Smooth muscle cell (in vitro differentiated cells): ENCODE results near the gene TNPO1. TPM values are rescaled to one million over a fixed set of nuclear protein-coding genes. Genes with fewer than 3 reads are reported as not detected.

Source experiments
- DNase-seq: peaks from one replicate; lab custom pipeline; 2025; ENCODE audit not compliant: unreplicated experiment; lab: John Stamatoyannopoulos, UW
- H2AFZ ChIP-seq: fragments of 200-600 bp; sonication (generic); 2 replicates; pipeline ENCODE4 v1.6.0; 2016; ENCODE audit warnings: antibody characterized with exemption, low read depth, mild to moderate bottlenecking
- H3F3A ChIP-seq: fragments of 200-600 bp; sonication (generic); 2 replicates; pipeline ENCODE4 v1.6.0; 2017; ENCODE audit warnings: antibody characterized with exemption, low read depth
- H3K27ac ChIP-seq: fragments of 200-600 bp; sonication (generic); 2 replicates; pipeline ENCODE4 v1.5.1; 2016; ENCODE audit warnings: low read depth, mild to moderate bottlenecking
- H3K27me3 ChIP-seq: fragments of 200-600 bp; sonication (generic); 2 replicates; pipeline ENCODE4 v1.6.1; 2016; ENCODE audit warnings: low read depth, mild to moderate bottlenecking
- H3K36me3 ChIP-seq: fragments of 200-600 bp; sonication (generic); 2 replicates; pipeline ENCODE4 v1.5.1; 2016; ENCODE audit warnings: low read depth
- H3K4me1 ChIP-seq: fragments of 200-600 bp; sonication (generic); 2 replicates; pipeline ENCODE4 v1.5.1; 2016; ENCODE audit warnings: low read depth
- H3K4me2 ChIP-seq: fragments of 200-600 bp; sonication (generic); 2 replicates; pipeline ENCODE4 v1.6.0; 2016; ENCODE audit warnings: mild to moderate bottlenecking
- H3K4me3 ChIP-seq: fragments of 200-600 bp; sonication (generic); 2 replicates; pipeline ENCODE4 v1.5.1; 2016; ENCODE audit warnings: mild to moderate bottlenecking
- H3K79me2 ChIP-seq: fragments of 200-600 bp; sonication (generic); 2 replicates; pipeline ENCODE4 v1.6.0; 2016; ENCODE audit warnings: low read depth, mild to moderate bottlenecking
- H3K9ac ChIP-seq: fragments of 200-600 bp; sonication (generic); 2 replicates; pipeline ENCODE4 v1.6.0; 2016; ENCODE audit warnings: low read depth
- H3K9me3 ChIP-seq: fragments of 200-600 bp; sonication (generic); replicated peaks from 2 replicates; pipeline ENCODE4 v1.5.1; 2016; ENCODE audit warnings: low read depth
- H4K20me1 ChIP-seq: fragments of 200-600 bp; sonication (generic); 2 replicates; pipeline ENCODE4 v1.6.0; 2016; ENCODE audit warnings: low read depth
- CTCF ChIP-seq: fragments of 200-600 bp; sonication (generic); IDR thresholded peaks from 2 replicates; pipeline ENCODE4 v1.5.1; 2017; ENCODE audit warnings: borderline replicate concordance, mild to moderate bottlenecking, antibody characterized with exemption; ENCODE audit not compliant: insufficient read depth, poor library complexity, severe bottlenecking
- whole genome bisulfite sequencing: methylation state at CpG from one replicate; pipeline ENCODE4 v1.1.7; 2016; ENCODE audit warnings: low lambda C conversion rate; 5-methylcytosine and 5-hydroxymethylcytosine counted together
- polyA plus RNA-seq: library from polyadenylated mRNA; unstranded; fragments of >200 nt; fragmentation: Nextera tagmentation; extraction: Ambion mirVana; gene quantifications from 2 replicates; pipeline ENCODE4 v1.2.1, GENCODE V29; 2016
- total RNA-seq: library from RNA; depleted of rRNA; stranded (reverse); fragments of >200 nt; gene quantifications from 2 replicates; pipeline ENCODE4 v1.2.3, GENCODE V29; 2014

The TNPO1 gene
- total and polyA plus RNA-seq, 2 experiments from 2014 or later, result 62.7 to 182 TPM

GRCh38 chr5:72776684-72777083 is 39.8 kb upstream of the TNPO1 start:
- 93% methylated on average over 1 of the region's 1 CpG for WGBS

GRCh38 chr5:72779520-72779919 is 36.9 kb upstream of the TNPO1 start:
- no peak for TF ChIP-seq CTCF
- Histone ChIP-seq H3K4me1 (no peaks in the 10 kb centered on the region), H3K36me3 (no peaks in the 10 kb centered on the region), H4K20me1 (no peaks in the 10 kb centered on the region), H3K27me3 (no peaks in the 10 kb centered on the region), H3K4me3 (no peak overlapping the region), H3K4me2 (no peak overlapping the region), H3K79me2 (no peaks in the 10 kb centered on the region), H2AFZ (no peak overlapping the region), H3K9ac (no peak overlapping the region), H3F3A (no peaks in the 10 kb centered on the region), H3K27ac (no peak overlapping the region), H3K9me3 (peaks cover 22% of the 10 kb centered on the region)
- no peak for DNase-seq
- WGBS, result 90% methylated on average over 2 of the region's 2 CpGs

More at GRCh38 chr5:72776684-72777083, 39.8 kb upstream of the TNPO1 start:
- Histone ChIP-seq H3K9me3 (peaks cover 22% of the 10 kb centered on the region), H3K4me2 (no peak overlapping the region), H3K9ac (no peak overlapping the region), H3K27ac (no peak overlapping the region), H3K36me3 (no peaks in the 10 kb centered on the region), H3K4me1 (no peaks in the 10 kb centered on the region), H3K79me2 (no peaks in the 10 kb centered on the region), H2AFZ (no peak overlapping the region), H3K4me3 (no peak overlapping the region), H3F3A (no peaks in the 10 kb centered on the region), H3K27me3 (no peaks in the 10 kb centered on the region), H4K20me1 (no peaks in the 10 kb centered on the region)
- no peak for DNase-seq
- TF ChIP-seq CTCF, result no peak

GRCh38 chr5:72783354-72783753 is 33.1 kb upstream of the TNPO1 start:
- H3K79me2 ChIP-seq, result no peaks in the 10 kb centered on the region
- no peak overlapping the region for H3K4me2 ChIP-seq
- no peak overlapping the region for H3K4me3 ChIP-seq
- no peaks in the 10 kb centered on the region for H3K4me1 ChIP-seq
- no peaks in the 10 kb centered on the region for H3K27me3 ChIP-seq
- peaks cover 12% of the 10 kb centered on the region for H3K9me3 ChIP-seq
- no peaks in the 10 kb centered on the region for H3F3A ChIP-seq
- WGBS, result 94% methylated on average over 1 of the region's 1 CpG
- DNase-seq, result no peak
- no peak overlapping the region for H3K9ac ChIP-seq
- H3K27ac ChIP-seq, result no peak overlapping the region
- no peaks in the 10 kb centered on the region for H4K20me1 ChIP-seq
- TF ChIP-seq CTCF, result no peak
- H3K36me3 ChIP-seq, result no peaks in the 10 kb centered on the region
- H2AFZ ChIP-seq, result no peak overlapping the region

- Histone ChIP-seq H2AFZ (no peak overlapping the region), H3K4me2 (no peak overlapping the region), H3K27me3 (no peaks in the 10 kb centered on the region), H3K4me1 (no peaks in the 10 kb centered on the region), H3K4me3 (no peak overlapping the region), H3K36me3 (no peaks in the 10 kb centered on the region), H3K27ac (no peak overlapping the region), H3K79me2 (no peaks in the 10 kb centered on the region), H3K9ac (no peak overlapping the region), H4K20me1 (no peaks in the 10 kb centered on the region), H3F3A (no peaks in the 10 kb centered on the region), H3K9me3 (peaks cover 7% of the 10 kb centered on the region)
- TF ChIP-seq CTCF, result no peak
- no peak for DNase-seq
- 97% methylated on average over 1 of the region's 1 CpG for WGBS
These were observed 32.3 kb upstream of the TNPO1 start for GRCh38 chr5:72784129-72784528.
